B cell (primary cell): ENCODE results near the gene ADAMTS17. TPM values are rescaled to one million over a fixed set of nuclear protein-coding genes. Genes with fewer than 3 reads are reported as not detected.

ENCODE experiments used
- ATAC-seq: fragments of 200-7000 bp; cut with Tn5 transposase; one replicate; pipeline ENCODE4 v1.10.0; 2021; ENCODE audit warnings: low read depth, mild to moderate bottlenecking, moderate number of reproducible peaks, moderate library complexity
- CTCF ChIA-PET: fragments of 350-600 bp; sonication (Branson Sonifier 250); formaldehyde crosslinking; loops from one replicate; lab custom pipeline; 2021; ENCODE audit warnings: antibody characterized with exemption, inconsistent platforms; lab: Charles Lee
- POLR2A ChIA-PET: fragments of 350-600 bp; sonication (Branson Sonifier 250); formaldehyde crosslinking; loops from one replicate; lab custom pipeline; 2021; ENCODE audit warnings: antibody characterized with exemption; lab: Charles Lee
- DNase-seq: peaks from one replicate; pipeline ENCODE4 v3.0.0; 2013
- H2AFZ ChIP-seq: 2 replicates; pipeline ENCODE4 v1.6.1; 2012; ENCODE audit warnings: mild to moderate bottlenecking, low read depth, low read length; ENCODE audit not compliant: insufficient read depth, poor library complexity, severe bottlenecking
- H3K27ac ChIP-seq, 2 donors: 1 replicate in 1 of 2; 2 replicates in 1 of 2; pipeline ENCODE4 v1.5.1; 2012 to 2013; ENCODE audit warnings: low read length in 2 of 2, mild to moderate bottlenecking in 2 of 2, moderate library complexity in 1 of 2
- H3K27me3 ChIP-seq, 4 experiments: fragments of 200-600 bp in 1 of 4; sonication (generic) in 1 of 4; replicated peaks in 1 of 4; 1 replicate in 2 of 4; 2 replicates in 2 of 4; pipeline versions ENCODE4 v1.6.1 to v1.7.0; 2013 to 2016; ENCODE audit warnings: low read length in 3 of 4, mild to moderate bottlenecking in 2 of 4, mixed read lengths in 1 of 4, moderate library complexity in 1 of 4; ENCODE audit not compliant: insufficient read depth in 4 of 4, control insufficient read depth in 3 of 4; ENCODE audit errors: control extremely low read depth in 1 of 4
- H3K36me3 ChIP-seq, 2 experiments: replicated peaks in 1 of 2; 1 replicate in 1 of 2; 2 replicates in 1 of 2; pipeline versions ENCODE4 v1.6.1 to v1.7.1; 2013; ENCODE audit warnings: low read length in 1 of 2; ENCODE audit not compliant: insufficient read depth in 2 of 2, control insufficient read depth in 1 of 2; ENCODE audit errors: control extremely low read depth in 1 of 2, extremely low read depth in 1 of 2
- H3K4me1 ChIP-seq, 2 donors: fragments of 200-600 bp in 1 of 2; sonication (generic) in 1 of 2; 1 replicate in 1 of 2; 2 replicates in 1 of 2; pipeline versions ENCODE4 v1.5.1 to v1.6.1; 2013 to 2017; ENCODE audit warnings: low read length in 2 of 2; ENCODE audit not compliant: control insufficient read depth in 2 of 2, insufficient read depth in 2 of 2
- H3K4me2 ChIP-seq: replicated peaks from 2 replicates; pipeline ENCODE3; 2012; ENCODE audit warnings: mild to moderate bottlenecking, low read depth, low read length; ENCODE audit not compliant: poor library complexity, severe bottlenecking
- H3K4me3 ChIP-seq, 5 experiments: fragments of 200-600 bp in 1 of 5; sonication (generic) in 1 of 5; 1 replicate in 3 of 5; 2 replicates in 2 of 5; pipeline versions ENCODE4 v1.5.1 to v1.7.0; 2011 to 2016; ENCODE audit warnings: low read length in 4 of 5, mild to moderate bottlenecking in 4 of 5, low read depth in 2 of 5, control low read depth in 1 of 5, moderate library complexity in 1 of 5; ENCODE audit not compliant: insufficient read depth in 1 of 5; ENCODE audit errors: control extremely low read depth in 1 of 5, extremely low read depth in 1 of 5
- H3K79me2 ChIP-seq: fragments of 200-600 bp; sonication (generic); one replicate; pipeline ENCODE4 v1.6.0; 2016; ENCODE audit warnings: low read length; ENCODE audit not compliant: control insufficient read depth, insufficient read depth
- H3K9ac ChIP-seq: fragments of 200-600 bp; sonication (generic); 2 replicates; pipeline ENCODE4 v1.6.1; 2017; ENCODE audit warnings: mild to moderate bottlenecking, low read length, moderate library complexity
- H3K9me3 ChIP-seq, 3 donors: one replicate each; pipeline versions ENCODE4 v1.6.1 to v1.7.1; 2013; ENCODE audit warnings: low read length in 2 of 3; ENCODE audit not compliant: control insufficient read depth in 2 of 3, insufficient read depth in 1 of 3; ENCODE audit errors: control extremely low read depth in 1 of 3
- H4K20me1 ChIP-seq: 2 replicates; pipeline ENCODE4 v1.6.0; 2012; ENCODE audit warnings: mild to moderate bottlenecking, low read length; ENCODE audit not compliant: insufficient read depth, control insufficient read depth, poor library complexity, severe bottlenecking
- H3K27ac Mint-ChIP-seq: one replicate; pipeline ENCODE4 v1.8.0; 2021; ENCODE audit warnings: mixed read lengths
- H3K27me3 Mint-ChIP-seq: one replicate; pipeline ENCODE4 v1.8.0; 2021; ENCODE audit warnings: mixed read lengths
- H3K4me1 Mint-ChIP-seq: one replicate; pipeline ENCODE4 v1.8.0; 2021; ENCODE audit warnings: mixed read lengths
- H3K4me3 Mint-ChIP-seq: one replicate; pipeline ENCODE4 v1.8.0; 2021; ENCODE audit warnings: mixed read lengths
- H3K9me3 Mint-ChIP-seq: one replicate; pipeline ENCODE4 v1.8.0; 2022; ENCODE audit warnings: mixed read lengths; ENCODE audit not compliant: insufficient read depth
- CTCF ChIP-seq: fragments of 200-600 bp; IDR thresholded peaks from one replicate; pipeline ENCODE4 v1.8.0; 2022; ENCODE audit warnings: antibody characterized with exemption, mild to moderate bottlenecking
- EZH2 ChIP-seq: IDR thresholded peaks from 2 replicates; pipeline ENCODE4 v1.6.1; 2012; ENCODE audit warnings: borderline replicate concordance, low read depth, mild to moderate bottlenecking, moderate library complexity, low read length; ENCODE audit not compliant: insufficient read depth, poor library complexity, severe bottlenecking
- WGBS: methylation state at CpG from one replicate; pipeline ENCODE4 v1.1.5; 2013; ENCODE audit warnings: missing lambda C conversion rate; ENCODE audit not compliant: insufficient coverage; 5-methylcytosine and 5-hydroxymethylcytosine counted together
- intact Hi-C: fragments of 100-400 bp; cut with micrococcal nuclease; formaldehyde crosslinking; loops from one replicate; pipeline ENCODE4 v1.10.0; 2022
- polyA plus RNA-seq: library from polyadenylated mRNA; depleted of rRNA; stranded (reverse); fragments of >200 nt; gene quantifications from 2 replicates; pipeline ENCODE4 v1.2.3, GENCODE V29; 2012
- total RNA-seq, 2 donors: library from RNA; stranded (reverse); fragments of 120-200 nt in 1 of 2; gene quantifications; 1 replicate in 1 of 2; 2 replicates in 1 of 2; pipeline versions ENCODE4 v1.2.3 to v1.2.4, GENCODE V29; 2013 to 2022

ADAMTS17 gene
- total and polyA plus RNA-seq, 2 donors (not counting 1 experiment from before 2014, with no cell fraction given) = 0.10 TPM; not detected in 1

DNA sequence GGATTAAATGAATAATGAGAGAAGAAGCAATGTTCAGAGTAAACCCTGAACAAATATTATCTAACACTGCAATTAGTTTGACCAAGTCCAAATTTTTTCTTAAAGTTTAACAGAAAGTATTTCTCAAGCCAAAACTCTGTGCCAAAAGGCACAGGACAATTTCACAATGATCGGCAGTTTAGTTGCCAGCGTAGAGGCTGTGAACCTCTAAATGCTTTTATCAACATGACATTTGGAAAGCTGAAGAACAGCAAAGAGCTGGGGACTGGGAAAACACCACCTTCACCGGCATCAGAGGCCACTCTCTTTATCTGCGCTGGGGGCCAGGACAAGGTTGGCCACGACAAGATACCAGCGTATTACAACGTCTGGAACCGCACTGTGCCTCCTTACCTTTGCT, 125.6 kb downstream of the ADAMTS17 start:
- no peak overlapping the region for H2AFZ ChIP-seq
- POLR2A ChIA-PET = no interaction called here
- no peaks in the 10 kb centered on the region for H3K9me3 ChIP-seq
- no peaks in the 10 kb centered on the region for H4K20me1 ChIP-seq
- ATAC-seq (no peak), DNase-seq (no peak)
- H3K27me3 ChIP-seq = no peaks in the 10 kb centered on the region
- H3K4me2 ChIP-seq = no peak overlapping the region
- CTCF ChIA-PET = no interaction called here
- 96% methylated on average over 8 of the region's 8 CpGs for WGBS
- no peak overlapping the region for H3K4me3 ChIP-seq
- H3K9ac ChIP-seq = no peak overlapping the region
- Mint-ChIP-seq H3K27me3 (peaks cover 11% of the 10 kb centered on the region), H3K9me3 (no peaks in the 10 kb centered on the region), H3K4me3 (no peak overlapping the region), H3K4me1 (no peaks in the 10 kb centered on the region), H3K27ac (no peak overlapping the region)
- no peaks in the 10 kb centered on the region for H3K4me1 ChIP-seq
- intact Hi-C loops = no loop called here
- no peak overlapping the region for H3K27ac ChIP-seq
- no peaks in the 10 kb centered on the region for H3K36me3 ChIP-seq
- no peak for TF ChIP-seq CTCF
- no peak for TF ChIP-seq EZH2
- H3K79me2 ChIP-seq = no peaks in the 10 kb centered on the region

DNA sequence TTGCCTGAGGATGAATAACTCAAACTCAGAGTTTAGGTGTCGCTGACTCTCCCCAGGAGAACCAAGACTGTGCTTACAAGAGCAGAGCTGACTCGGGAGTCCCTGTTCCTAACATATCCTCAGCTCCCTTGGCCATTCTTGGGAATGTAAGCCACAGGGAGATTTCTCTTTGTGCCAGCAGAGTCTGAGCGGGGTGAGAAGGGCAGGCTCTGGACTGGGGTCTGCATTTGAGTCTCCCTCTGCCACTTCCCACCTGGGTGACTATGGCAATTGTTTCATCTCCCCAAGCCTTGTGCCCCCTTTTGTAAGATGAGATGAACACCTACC, 126.0 kb downstream of the ADAMTS17 start:
- Histone ChIP-seq H3K79me2 (no peaks in the 10 kb centered on the region), H3K9me3 (no peaks in the 10 kb centered on the region), H3K27me3 (no peaks in the 10 kb centered on the region), H4K20me1 (no peaks in the 10 kb centered on the region), H3K27ac (no peak overlapping the region), H3K4me1 (no peaks in the 10 kb centered on the region), H3K36me3 (no peaks in the 10 kb centered on the region), H3K4me2 (no peak overlapping the region), H3K4me3 (no peak overlapping the region), H2AFZ (no peak overlapping the region), H3K9ac (no peak overlapping the region)
- H3K9me3 Mint-ChIP-seq = no peaks in the 10 kb centered on the region
- ChIA-PET CTCF (no interaction called here), POLR2A (no interaction called here)
- no peak overlapping the region for H3K4me3 Mint-ChIP-seq
- TF ChIP-seq CTCF (no peak), EZH2 (no peak)
- H3K27me3 Mint-ChIP-seq = peaks cover 11% of the 10 kb centered on the region
- no peak overlapping the region for H3K27ac Mint-ChIP-seq
- DNase-seq (no peak), ATAC-seq (no peak)
- WGBS = 93% methylated on average over 2 of the region's 3 CpGs
- H3K4me1 Mint-ChIP-seq = no peaks in the 10 kb centered on the region
- intact Hi-C loops = no loop called here
